Upper lobe of left lung (tissue), 4 donors: ENCODE measurements around the gene IRAG1.

Experiments
- CTCF ChIP-seq, 6 experiments: fragments of 450-650 bp in 4 of 6; fragments of 200-600 bp in 2 of 6; sonication (generic) in 2 of 6; IDR thresholded peaks; one replicate each; pipeline ENCODE4 v1.5.1; 2016 to 2019; ENCODE audit warnings: antibody characterized with exemption in 6 of 6
- EP300 ChIP-seq, 4 donors: sonication (generic); formaldehyde crosslinking; IDR thresholded peaks; one replicate each; pipeline ENCODE4 v1.5.1; 2017; ENCODE audit warnings: antibody characterized with exemption in 4 of 4, control low read depth in 2 of 4
- POLR2A ChIP-seq, 4 donors: fragments of 450-650 bp; IDR thresholded peaks; one replicate each; pipeline ENCODE4 v1.5.1; 2016 to 2017; ENCODE audit warnings: antibody characterized with exemption in 4 of 4, mild to moderate bottlenecking in 2 of 4

DNA sequence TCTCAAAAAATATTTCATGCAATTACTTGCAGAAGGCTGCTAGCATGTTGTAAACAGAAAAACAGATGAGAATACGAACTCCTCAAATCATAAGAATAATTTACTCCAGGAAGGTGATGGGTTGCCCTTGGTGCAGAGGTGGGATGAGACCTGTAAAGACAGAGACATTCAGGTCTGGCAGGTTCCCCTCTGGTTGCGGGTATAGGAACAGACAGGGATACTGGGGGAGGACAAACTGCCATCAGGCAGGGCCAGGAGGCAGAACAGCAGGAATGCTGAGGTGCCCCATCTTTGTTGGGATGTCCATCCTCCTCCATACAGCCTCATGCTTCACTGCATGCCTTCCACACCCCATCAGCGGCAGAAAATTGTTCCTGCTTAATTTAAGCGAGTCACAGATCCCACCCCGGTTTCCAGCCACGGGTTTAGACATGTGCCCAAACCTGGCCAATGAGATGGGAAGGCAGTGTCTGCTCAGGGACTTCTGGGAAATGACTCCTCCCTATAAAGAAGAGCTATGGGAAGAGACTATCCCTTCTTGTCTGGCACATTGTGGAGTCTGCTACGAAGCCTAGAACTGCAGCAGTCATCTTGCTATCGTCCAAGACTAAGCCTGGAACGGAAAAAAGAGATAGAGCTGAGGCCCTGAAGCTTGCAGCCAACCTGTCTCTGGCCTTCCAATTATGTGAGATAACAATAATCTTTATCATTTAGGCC lies 23.1 kb upstream of the IRAG1 start:
- no peak for TF ChIP-seq CTCF (IDR thresholded peaks at IDR 0.05)
- TF ChIP-seq EP300 (IDR thresholded peaks at IDR 0.05): no peak
- no peak for TF ChIP-seq POLR2A (IDR thresholded peaks at IDR 0.05)
